GM19043 (cell line): ENCODE data around the gene C1orf74.

ENCODE experiments used
- ATAC-seq: cut with Tn5 transposase; IDR thresholded peaks from one replicate; pipeline ENCODE4 v1.9.1; 2021; ENCODE audit warnings: low read depth; ENCODE audit not compliant: unreplicated experiment

The C1orf74 gene

DNA sequence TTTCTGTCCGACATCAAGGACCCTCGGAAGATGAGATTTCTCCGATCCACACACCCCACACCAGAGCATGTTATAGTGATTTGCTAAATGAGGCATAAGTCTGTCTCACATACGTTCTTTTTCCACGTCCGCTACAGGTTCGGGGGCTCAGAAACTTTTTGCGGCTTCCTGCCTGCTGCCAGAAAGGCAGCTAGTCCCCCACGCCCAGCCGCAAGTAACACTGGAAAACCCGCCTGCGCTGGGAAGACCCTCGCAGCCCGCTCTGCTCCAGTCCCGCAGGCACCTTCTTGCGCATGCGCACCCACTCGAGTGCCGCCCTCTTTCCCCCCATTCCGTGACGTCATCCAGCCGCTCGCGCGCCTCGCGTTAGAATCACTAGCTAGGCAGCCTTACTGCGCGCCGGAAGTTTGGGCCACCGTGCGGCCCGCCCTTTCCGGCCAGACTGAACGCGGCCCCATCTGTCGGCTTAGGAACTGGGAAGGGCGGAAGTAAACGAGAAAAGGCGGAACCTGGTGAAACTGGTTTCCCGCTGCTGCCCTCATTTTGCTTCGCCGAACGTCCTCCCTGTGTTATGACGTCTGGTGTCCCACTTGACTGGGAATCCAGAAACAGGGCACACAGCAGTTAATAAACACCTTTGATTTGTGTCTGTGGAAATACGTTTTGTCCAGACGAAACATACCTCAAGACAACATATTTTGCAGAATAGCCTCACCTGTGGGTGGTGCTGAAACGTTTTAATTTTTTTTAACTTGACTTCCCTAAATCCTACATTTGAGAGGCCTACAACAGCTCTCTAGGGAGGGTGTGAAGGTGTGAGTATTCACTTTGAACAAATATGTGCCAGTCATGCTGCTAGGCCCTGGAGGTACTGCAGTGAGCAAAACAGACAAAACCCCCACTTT, at the start of gene C1orf74:
Gene C1orf74, minus strand, starts transcription at position 295 of the 905 bp plus-strand sequence. CDS start 925 bp downstream, outside the sequence.
- peak; percentile 100 for ATAC-seq

DNA sequence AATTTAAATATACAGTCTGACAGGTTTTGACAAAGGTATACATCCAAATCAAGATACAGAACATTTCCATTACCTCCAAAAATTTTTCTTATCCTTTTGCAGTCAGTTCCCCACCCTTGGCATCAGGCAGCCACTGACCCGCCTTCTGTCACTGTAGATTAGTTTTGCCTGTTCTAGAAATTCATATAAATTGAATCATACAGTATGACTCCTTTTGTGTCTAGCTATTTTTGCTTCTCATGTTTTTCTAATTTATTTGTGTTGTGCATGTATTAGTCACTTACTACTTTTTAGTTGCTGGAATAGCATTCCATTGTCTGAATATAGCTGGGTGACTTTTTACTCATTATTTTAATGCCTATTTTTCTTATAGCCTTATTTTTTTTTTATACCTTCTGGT, 47.3 kb upstream of the C1orf74 start:
- no peak for ATAC-seq

DNA sequence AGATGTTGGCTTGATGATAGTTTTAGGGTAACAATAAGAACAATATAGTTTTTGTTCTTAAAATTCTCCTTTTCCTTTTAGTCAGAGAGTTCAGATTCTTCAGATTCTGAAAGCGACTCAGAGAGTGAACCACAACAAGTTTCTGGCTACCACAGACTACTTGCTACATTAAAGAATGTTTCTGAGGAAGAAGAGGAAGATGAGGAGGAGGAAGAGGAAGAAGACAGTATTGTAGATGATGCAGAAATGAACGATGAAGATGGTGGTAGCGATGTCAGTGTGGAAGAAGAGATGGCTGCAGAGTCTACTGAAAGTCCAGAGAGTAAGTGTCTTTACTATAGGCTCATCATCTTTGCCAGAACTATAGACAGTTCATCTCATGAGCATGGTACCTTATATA, 46.4 kb upstream of the C1orf74 start:
- no peak for ATAC-seq

DNA sequence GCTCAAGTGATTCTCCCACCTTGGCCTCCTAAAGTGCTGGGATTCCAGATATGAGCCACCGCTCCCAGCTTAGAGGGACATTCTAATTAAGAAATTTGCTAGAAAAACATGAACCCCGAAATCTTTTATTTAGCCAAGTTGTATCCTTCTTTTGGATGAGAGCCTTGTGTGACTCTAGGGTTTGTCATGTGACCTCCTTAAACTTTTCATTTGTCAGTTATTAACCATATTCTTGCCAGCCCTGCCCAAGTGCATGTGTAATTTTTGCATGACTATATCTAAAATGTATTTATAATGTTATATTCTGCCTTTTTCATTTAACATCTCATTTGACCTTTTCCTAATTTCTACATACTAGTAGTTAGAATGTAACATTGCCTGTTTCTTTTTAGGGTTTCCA, 45.4 kb upstream of the C1orf74 start:
- ATAC-seq = no peak

DNA sequence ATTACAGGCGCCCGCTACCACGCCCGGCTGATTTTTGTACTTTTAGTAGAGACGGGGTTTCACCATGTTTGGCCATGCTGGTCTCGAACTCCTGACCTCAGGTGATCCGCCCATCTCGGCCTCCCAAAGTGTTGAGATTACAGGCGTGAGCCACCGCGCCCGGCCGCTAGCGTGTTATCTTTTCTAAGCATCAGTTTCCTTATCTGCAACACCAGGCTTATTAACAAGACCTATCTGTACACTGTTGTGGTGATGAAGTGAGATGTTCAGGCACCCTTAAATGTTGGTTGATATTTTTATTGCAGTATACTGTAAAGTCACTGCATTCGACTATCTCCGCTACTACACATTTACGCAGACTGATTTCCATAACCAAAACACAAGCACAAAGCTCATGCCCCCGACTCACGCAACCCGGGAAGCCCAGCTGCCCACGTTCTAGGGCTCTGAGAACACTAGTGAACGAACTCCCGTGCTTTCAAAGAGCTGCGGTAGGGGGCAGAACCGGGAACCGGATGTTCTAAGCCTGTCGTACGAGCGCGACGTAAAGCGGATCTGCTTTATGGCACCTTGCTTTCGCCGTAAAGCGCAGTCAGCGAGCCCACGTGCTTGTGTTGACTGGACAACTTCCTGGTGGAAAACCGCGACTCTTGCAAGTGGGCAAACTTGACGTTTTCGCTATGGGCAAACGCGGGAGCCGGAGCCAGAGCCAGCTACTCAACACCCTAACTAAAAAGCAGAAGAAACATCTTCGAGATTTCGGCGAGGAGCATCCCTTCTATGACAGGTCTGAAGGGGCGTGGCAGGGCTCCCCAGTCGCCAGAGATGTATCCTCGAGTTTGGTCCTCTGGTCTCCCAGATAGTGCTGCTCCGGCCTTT, 43.3 kb upstream of the C1orf74 start, which contains the start of gene UTP25:
Gene UTP25, plus strand, starts transcription at position 589 of the 879 bp plus-strand sequence. Its CDS starts 92 bp downstream, at position 681.
- ATAC-seq = peak; percentile 87

DNA sequence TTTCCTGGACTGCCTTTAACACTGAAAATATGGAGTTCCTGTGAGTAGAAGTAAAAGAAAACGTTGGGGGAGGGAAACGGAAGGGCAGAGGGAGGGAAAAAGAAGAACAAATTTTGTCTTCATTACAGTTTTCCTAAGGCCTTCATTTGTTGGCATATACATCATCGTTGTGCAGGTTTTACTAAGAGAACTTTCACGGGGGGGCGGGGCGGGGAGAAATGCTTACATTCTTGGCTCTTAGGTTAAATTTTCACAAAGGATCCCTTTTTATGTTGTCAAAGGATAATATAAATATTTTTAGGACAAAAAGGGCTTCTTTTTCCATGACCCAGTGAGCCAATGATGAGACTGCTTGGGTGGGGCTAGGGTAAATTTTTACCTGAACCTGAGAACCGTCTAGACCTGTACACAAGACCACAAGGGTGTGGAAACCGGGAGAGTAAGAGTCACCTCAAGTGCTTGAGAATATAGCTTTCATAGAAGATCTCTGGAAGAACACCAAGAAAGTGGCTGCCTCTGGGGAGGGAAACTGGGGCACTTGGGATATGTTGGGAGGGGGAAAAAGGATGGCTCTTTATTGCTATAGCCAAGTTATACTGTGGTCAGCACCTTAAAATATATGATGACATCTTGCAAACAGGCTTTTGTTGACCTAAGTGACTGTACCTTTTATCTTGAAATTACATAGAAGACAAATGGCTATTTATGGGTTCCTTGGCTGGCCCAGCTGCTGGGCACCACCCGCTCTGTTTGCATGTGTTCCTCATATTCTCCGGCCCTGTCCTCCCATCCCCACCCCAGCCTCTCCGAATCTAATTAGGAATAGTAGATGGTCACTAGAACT, 41.5 kb upstream of the C1orf74 start:
- no peak for ATAC-seq

DNA sequence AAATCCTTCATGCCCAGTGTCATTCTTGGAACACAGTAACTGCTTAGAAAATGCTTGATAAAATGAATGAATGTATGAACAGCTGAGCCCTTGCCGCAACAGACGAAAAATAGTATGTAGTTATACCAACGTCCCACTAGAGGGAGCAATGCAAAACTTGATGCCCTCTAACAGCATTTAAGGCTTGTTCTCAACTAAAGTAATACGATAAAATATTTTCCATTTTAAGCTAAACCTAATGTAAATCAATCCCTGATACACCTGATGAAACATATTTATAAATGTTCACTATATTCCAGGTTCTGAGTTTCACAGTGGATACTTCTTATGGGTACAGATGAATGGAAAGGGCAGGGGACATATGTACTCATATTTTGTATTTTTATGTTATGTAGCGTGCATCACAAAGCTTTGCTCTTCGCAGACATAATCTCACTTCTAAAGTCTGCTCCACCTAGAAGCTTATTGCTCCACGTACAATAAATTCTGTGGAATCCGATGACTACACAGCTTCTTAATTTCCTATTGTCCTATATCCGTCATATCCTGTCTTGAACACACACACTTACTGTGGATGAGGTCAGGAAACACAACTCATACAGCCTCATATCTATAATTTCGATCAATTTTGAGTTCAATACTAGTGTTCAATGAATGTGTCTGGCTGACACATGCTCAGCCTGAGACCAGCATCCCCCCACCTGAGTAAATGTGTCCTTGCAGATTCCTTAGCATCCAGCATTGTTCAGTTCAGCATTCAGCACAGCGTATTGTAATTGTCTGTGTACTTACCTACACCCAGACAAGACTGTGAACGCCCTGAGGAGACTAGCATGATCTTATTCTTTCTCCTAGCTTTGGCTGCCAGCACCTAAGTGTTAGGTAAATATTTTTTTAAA, 39.0 kb upstream of the C1orf74 start:
- ATAC-seq = no peak

DNA sequence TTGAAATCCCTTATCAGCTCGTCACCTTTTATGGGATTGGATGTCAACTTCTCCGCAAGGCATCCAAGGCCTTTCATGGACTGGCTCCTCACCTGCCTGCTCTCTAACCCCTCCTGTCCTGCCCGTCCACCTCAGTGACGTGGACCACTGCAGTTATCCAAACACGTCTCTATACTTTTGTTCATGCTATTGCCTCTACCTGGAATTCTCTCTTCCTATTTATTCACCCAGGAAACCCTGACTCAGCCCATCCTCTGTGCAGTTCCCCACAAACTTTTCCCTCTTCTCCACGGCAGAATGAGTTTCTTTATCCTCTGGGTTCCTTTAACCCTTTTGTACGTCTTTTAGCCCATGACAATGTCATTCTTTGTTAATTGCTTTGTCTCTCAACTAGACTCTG, 38.3 kb upstream of the C1orf74 start:
- no peak for ATAC-seq

DNA sequence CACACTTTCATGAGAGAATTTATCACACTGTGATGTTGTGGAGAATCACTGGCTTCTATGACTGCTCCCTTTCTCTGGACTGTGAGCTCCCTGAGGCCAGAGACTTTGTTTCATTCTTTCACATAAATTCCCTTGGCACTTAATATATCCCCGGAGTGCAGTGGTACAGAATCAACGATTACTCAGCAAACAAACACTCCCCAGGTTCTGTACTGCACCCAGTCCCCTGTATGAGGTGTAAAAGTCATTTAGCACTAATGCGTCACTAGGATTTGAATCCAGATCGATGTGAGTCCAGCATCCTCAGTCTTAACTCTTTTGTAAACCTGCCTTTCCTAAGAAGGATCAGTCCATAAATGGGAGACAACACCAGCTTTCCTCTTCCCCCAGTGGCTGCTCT, 36.6 kb upstream of the C1orf74 start:
- no peak for ATAC-seq

DNA sequence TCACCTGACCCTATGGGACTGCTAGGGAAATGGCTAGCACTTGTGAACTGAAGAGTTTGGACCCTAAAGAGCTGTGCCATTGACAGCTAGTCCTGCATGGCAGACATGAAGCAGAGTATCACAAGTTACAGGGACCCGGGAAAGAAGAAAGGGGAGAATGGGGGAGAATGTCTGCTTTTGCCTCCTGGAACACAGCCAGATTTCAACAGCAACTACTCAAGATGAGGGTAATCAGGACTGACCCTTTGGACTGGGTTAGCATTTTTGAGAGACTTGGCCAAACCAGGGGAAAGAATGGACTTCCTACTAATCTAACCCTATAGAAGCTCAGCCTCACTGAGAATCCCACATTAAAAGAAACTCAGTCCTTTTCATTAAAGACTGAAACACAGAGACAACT, 34.7 kb upstream of the C1orf74 start:
- ATAC-seq = no peak

DNA sequence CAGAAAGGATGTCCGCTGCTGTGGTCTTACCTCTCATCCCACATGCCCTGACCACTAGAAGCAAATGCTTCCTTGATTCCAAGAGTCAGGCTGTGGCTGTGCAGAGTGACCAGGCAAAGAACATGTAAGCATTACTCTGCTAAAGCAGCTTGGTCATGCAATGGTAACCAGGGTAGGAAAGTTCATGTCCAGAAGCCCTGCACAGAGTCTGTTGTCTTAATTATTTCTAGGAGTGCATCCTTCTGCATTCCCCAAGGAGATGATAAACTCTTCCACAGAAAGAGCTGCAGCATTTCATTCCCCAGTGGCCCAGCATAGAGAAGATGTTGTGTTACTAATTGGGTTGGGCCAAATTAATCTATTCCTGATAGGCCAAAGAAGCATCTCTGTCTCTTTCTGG, 33.3 kb upstream of the C1orf74 start:
- ATAC-seq = no peak

DNA sequence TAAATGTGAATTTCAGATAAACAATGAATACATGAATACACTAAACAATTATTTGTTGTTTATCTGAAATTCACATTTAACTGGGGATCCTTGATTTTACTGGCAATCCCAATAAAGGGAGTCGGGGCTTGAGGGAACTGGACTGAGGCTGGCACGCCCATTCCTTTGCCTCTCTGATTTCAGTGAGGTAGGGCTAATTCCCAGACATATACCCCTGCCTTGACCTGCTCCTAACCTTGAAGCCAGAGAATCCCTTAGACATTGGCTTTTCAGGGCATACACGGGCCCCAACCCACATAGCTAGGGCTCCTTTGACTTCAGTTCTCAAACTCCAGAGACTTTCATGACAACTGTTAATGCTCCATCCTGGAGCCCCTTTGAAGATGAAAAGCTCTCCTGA, 32.6 kb upstream of the C1orf74 start:
- ATAC-seq = no peak

DNA sequence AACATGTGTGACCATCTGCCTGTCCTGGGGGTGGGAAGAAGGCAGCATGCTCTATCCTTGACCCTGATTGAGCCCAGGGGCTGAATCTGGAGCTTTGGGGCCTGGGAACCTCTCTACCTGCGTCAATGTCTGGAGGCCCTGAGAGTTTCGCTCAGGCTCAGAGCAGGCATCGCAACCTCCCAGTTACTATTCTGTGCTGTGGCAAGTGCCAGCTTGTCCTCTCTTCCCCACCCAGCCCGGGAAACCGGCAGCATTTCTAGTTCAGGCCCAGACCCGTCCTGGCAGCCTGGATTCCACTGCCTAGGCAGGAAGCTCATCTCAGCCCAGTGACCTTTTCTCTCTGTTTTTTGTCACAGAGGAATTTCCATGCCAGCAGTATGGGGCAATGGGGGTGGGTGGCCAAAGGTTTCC, 31.6 kb upstream of the C1orf74 start:
- no peak for ATAC-seq

DNA sequence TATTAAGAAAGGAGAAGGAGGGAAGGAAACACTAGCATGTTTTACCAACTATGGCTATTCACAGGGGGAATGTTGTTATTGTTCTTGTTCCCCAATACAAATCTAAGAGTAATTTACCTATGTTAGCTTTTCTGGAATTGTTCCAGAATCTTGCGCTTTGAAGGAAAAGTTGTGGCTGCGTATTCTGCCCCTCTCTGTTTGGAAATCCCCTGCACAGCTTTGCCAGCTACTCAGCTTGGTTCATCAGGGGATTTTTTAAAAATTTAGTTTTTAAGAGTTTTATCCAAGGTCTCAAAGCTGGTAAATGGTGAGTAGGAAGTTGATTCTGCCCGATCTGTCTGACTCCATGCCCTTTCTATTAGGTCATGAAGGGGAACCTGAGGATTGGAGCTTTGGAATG, 31.1 kb upstream of the C1orf74 start:
- no peak for ATAC-seq

DNA sequence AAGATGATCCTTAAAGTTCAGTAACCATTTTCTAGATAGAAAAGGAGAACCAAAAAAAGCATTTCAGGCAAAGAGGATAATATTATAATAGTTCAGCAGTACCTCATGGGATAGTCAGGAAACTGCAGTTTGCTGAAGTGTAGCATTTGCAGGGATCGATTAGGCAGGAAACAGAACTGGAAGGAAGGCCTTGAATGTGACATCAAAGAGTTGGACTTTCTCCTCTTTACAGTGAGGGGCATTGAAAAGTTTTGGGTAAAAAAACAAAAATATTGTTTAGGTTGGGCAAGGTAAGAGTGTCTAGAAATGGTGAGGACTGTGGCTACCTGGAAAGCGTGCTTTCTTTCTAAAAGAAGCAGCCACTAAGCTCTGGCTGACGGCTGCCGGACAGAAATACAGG, 29.5 kb upstream of the C1orf74 start:
- ATAC-seq = no peak

DNA sequence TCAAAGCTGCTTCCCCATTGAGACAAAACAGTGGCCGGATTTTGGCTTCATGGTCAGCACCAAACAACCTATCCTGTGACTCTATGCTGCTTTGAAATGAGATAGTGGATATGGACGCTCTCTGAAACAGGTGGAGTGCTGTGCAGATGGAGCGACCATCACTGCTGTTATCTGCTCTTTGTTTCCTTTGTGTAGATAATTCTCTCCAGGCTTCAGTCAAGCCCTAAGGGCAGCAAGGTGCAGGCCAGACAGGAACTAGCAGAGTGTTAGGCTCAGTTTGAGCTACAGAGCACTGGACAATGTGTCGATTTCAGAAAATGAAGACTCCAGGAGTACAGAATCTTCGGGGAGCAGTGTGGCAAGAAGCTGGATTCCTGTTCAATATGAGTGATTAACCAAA, 26.4 kb upstream of the C1orf74 start:
- no peak for ATAC-seq

DNA sequence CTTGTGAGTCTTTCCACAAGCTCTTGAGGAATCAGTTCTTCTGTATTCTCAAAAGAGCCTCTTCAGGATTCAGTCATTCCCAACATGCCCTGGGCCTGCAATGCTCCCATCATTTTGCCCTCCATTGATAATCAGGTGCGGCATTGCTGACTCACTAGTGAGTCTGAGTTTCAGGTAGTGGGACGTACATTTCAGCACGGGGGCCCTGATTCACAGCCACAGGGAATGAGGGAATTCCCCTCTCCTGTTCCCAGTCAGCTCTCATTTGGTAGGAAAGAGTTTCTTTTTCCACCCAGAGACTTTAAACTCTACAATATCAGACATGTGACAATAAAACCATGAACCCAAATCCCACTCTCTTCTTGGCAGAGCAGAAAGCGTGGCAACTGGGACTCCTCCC, 25.3 kb upstream of the C1orf74 start:
- no peak for ATAC-seq

DNA sequence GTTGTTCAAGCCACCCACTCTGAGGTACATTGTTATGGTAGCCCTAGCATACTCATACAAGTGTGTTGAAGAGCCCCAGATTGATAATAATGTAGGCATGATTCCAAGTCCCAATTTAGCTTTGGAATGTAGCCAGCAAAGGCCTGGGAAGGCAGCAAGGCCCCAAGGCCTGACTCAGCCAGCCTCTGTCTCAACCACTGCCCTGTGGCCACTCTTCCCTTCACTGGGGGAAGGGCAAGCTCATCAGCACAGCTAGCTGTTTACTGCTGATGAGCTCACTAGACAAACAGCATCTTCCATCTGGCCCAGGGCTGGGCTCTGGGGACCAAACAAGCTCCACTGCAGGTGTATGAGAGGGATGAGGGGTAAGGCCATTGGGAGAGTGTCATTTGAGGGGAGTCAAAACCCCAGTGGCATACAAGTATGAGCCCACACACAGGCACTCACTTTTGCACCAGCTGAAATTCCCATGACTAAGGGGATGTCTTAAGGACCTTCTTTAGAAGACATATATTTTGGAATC, 23.8 kb upstream of the C1orf74 start:
- ATAC-seq = no peak

DNA sequence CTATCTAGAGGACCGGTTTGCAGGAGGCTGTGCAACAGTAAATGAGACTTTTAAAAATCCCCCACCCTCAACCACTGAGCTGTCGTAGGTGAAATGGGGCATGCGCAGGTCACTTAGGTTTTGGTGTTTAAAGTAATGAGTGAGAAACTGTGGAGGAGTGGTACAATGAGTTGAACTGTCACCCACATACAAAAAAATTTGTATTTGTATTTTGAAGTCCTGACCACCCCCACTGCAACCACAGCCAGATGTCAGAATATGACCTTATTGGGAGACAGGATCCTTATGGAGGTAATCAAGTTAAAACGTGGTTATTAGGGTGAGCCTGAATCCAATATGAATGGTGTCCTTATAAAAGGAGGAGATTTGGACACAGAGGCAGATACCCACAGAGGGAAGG, 23.1 kb upstream of the C1orf74 start:
- ATAC-seq = no peak
